GM20000 (cell line): Measurements from ENCODE around the gene CCDC158.
"Not testable (repeated sequence)": the region's sequence is repeated elsewhere in the genome, so short reads cannot be mapped to it uniquely, and the experiment has no call there.

Source experiments
- DNase-seq: peaks from one replicate; pipeline ENCODE4 v3.0.0; 2012; ENCODE audit warnings: low spot score
- CTCF ChIP-seq: IDR thresholded peaks from 2 replicates; pipeline ENCODE4 v1.5.1; 2012; ENCODE audit warnings: mild to moderate bottlenecking, control low read depth; ENCODE audit errors: extremely low read depth, missing control alignments

CCDC158 gene

GRCh38 chr4:76430519-76431388, 9.8 kb upstream of the CCDC158 start:
- peak; percentile 65 for DNase-seq
- peak; percentile 42 for TF ChIP-seq CTCF

GRCh38 chr4:76429636-76430035, 8.7 kb upstream of the CCDC158 start:
- no peak for DNase-seq
- no peak for TF ChIP-seq CTCF

- no peak for TF ChIP-seq CTCF
- no peak for DNase-seq
Measured at GRCh38 chr4:76426272-76426671, 5.3 kb upstream of the CCDC158 start.

GRCh38 chr4:76423159-76423558, 2.2 kb upstream of the CCDC158 start:
- not testable (repeated sequence) for DNase-seq

GRCh38 chr4:76420188-76420761, 666 bp downstream of the CCDC158 start:
- TF ChIP-seq CTCF, result no peak
- no peak for DNase-seq

- TF ChIP-seq CTCF, result no peak
- no peak for DNase-seq
Measured at GRCh38 chr4:76410636-76411035, 10.3 kb downstream of the CCDC158 start.

- DNase-seq, result no peak
- TF ChIP-seq CTCF, result no peak
Measured at GRCh38 chr4:76407440-76408119, 13.4 kb downstream of the CCDC158 start.

GRCh38 chr4:76406081-76406480, 14.9 kb downstream of the CCDC158 start:
- no peak for DNase-seq
- no peak for TF ChIP-seq CTCF
